Endothelial cell of umbilical vein (primary cell): ENCODE measurements around the gene RPL22. TPM values are rescaled to one million over a fixed set of nuclear protein-coding genes. Genes with fewer than 3 reads are reported as not detected.

Experiments
- BruUV-seq: library from RNA; stranded (reverse); fragments of 400-500 nt; replicated peaks from 2 replicates; lab custom pipeline; 2021; lab: Mats Ljungman, UMichigan
- CTCF ChIA-PET: fragments of 300-600, 350-600 bp; sonication (Branson Sonifier 250); formaldehyde crosslinking; loops from one replicate; lab custom pipeline; 2021; ENCODE audit warnings: antibody characterized with exemption, inconsistent platforms; lab: Charles Lee
- POLR2A ChIA-PET: fragments of 300-600, 350-600 bp; sonication (Branson Sonifier 250); formaldehyde crosslinking; loops from one replicate; lab custom pipeline; 2021; ENCODE audit warnings: antibody characterized with exemption, inconsistent platforms; lab: Charles Lee
- DNase-seq: peaks from one replicate; pipeline ENCODE4 v3.0.0-alpha.2; 2011; ENCODE audit warnings: low read depth, low spot score
- FAIRE-seq: peaks from 2 replicates; lab custom pipeline; 2011; peaks lifted over from hg19 to GRCh38; lab: Jason Lieb, UNC
- H2AFZ ChIP-seq: 2 replicates; pipeline ENCODE4 v1.6.0; 2012; ENCODE audit warnings: low read depth, low read length, control low read depth, inconsistent platforms
- H3K27ac ChIP-seq: 2 replicates; pipeline ENCODE4 v1.5.1; 2011; ENCODE audit warnings: low read depth, mild to moderate bottlenecking, control low read depth, low read length, moderate library complexity; ENCODE audit not compliant: insufficient read depth
- H3K27me3 ChIP-seq, 2 experiments: 2 replicates each; pipeline versions ENCODE4 v1.6.0 to v1.6.1; 2011; ENCODE audit warnings: low read length in 2 of 2, mixed read lengths in 1 of 2; ENCODE audit not compliant: control insufficient read depth in 2 of 2, insufficient read depth in 2 of 2
- H3K36me3 ChIP-seq, 2 experiments: 2 replicates in 1 of 2; 3 replicates in 1 of 2; pipeline ENCODE4 v1.5.1; 2011; ENCODE audit warnings: low read length in 2 of 2, mild to moderate bottlenecking in 1 of 2, moderate library complexity in 1 of 2; ENCODE audit not compliant: control insufficient read depth in 2 of 2, insufficient read depth in 2 of 2; ENCODE audit errors: extremely low read depth in 1 of 2
- H3K4me1 ChIP-seq: 3 replicates; pipeline ENCODE4 v1.5.1; 2011; ENCODE audit warnings: mild to moderate bottlenecking, low read length; ENCODE audit not compliant: control insufficient read depth, insufficient read depth; ENCODE audit errors: extremely low read depth
- H3K4me2 ChIP-seq: 2 replicates; pipeline ENCODE4 v1.6.1; 2011; ENCODE audit warnings: low read length, control low read depth, mixed read lengths; ENCODE audit not compliant: insufficient read depth
- H3K4me3 ChIP-seq, 3 experiments: fragments of 200-600 bp in 1 of 3; sonication (generic), shearing (Covaris generic) in 1 of 3; replicated peaks in 1 of 3; 2 replicates each; pipeline ENCODE4 v1.5.1; 2011 to 2016; ENCODE audit warnings: control low read depth in 3 of 3, low read length in 3 of 3, mild to moderate bottlenecking in 2 of 3, inconsistent platforms in 1 of 3, low read depth in 1 of 3, moderate library complexity in 1 of 3; ENCODE audit not compliant: insufficient read depth in 1 of 3
- H3K79me2 ChIP-seq: 2 replicates; pipeline ENCODE4 v1.6.0; 2012; ENCODE audit warnings: low read length, inconsistent platforms; ENCODE audit not compliant: control insufficient read depth, insufficient read depth
- H3K9ac ChIP-seq: replicated peaks from 2 replicates; pipeline ENCODE3; 2011; ENCODE audit warnings: low read length, control low read depth; ENCODE audit not compliant: insufficient read depth; ENCODE audit errors: extremely low read depth
- H3K9me1 ChIP-seq: replicated peaks from 3 replicates; pipeline ENCODE4 v1.6.0; 2011; ENCODE audit warnings: mild to moderate bottlenecking, low read length; ENCODE audit not compliant: control insufficient read depth, insufficient read depth; ENCODE audit errors: extremely low read depth
- H3K9me3 ChIP-seq: replicated peaks from 2 replicates; pipeline ENCODE4 v1.5.1; 2012; ENCODE audit warnings: low read length, inconsistent platforms; ENCODE audit not compliant: control insufficient read depth, insufficient read depth
- H4K20me1 ChIP-seq: replicated peaks from 2 replicates; pipeline ENCODE3; 2011; ENCODE audit warnings: mild to moderate bottlenecking, low read length; ENCODE audit not compliant: control insufficient read depth, insufficient read depth; ENCODE audit errors: extremely low read depth
- EZH2 ChIP-seq: IDR thresholded peaks from 2 replicates; pipeline ENCODE4 v1.6.1; 2012; ENCODE audit warnings: borderline replicate concordance, low read depth, mild to moderate bottlenecking, moderate library complexity, low read length, inconsistent platforms; ENCODE audit not compliant: severe bottlenecking
- FOS ChIP-seq: IDR thresholded peaks from 2 replicates; pipeline ENCODE4 v1.6.1; 2011; ENCODE audit warnings: mild to moderate bottlenecking, low read length, moderate library complexity, borderline replicate concordance; ENCODE audit not compliant: insufficient read depth
- GATA2 ChIP-seq: IDR thresholded peaks from 2 replicates; pipeline ENCODE4 v1.7.0; 2011; ENCODE audit warnings: low read depth, mild to moderate bottlenecking, moderate library complexity, mixed read lengths, low read length; ENCODE audit not compliant: insufficient read length, insufficient read depth
- JUN ChIP-seq: IDR thresholded peaks from 2 replicates; pipeline ENCODE4 v1.6.1; 2011; ENCODE audit warnings: borderline replicate concordance, low read depth; ENCODE audit not compliant: insufficient read length, insufficient read depth
- MYC ChIP-seq: IDR thresholded peaks from one replicate; pipeline ENCODE4 v1.6.1; 2011; ENCODE audit warnings: mild to moderate bottlenecking, low read depth, low read length
- POLR2A ChIP-seq: IDR thresholded peaks from 2 replicates; pipeline ENCODE4 v1.6.1; 2012; ENCODE audit warnings: low read depth, mild to moderate bottlenecking, control low read depth, low read length
- POLR2AphosphoS5 ChIP-seq: IDR thresholded peaks from 2 replicates; pipeline ENCODE4 v1.6.1; 2012; ENCODE audit warnings: low read depth, mild to moderate bottlenecking, control low read depth, low read length, moderate library complexity; ENCODE audit not compliant: insufficient read depth
- dilution Hi-C: fragments of 300-500 bp; cut with MboI; formaldehyde crosslinking; loops from one replicate; pipeline ENCODE4 v1.15.0; 2019; ENCODE audit warnings: low sequenced_read_pairs; ENCODE audit not compliant: extremely low pct_ligation_motif_present
- intact Hi-C: fragments of 100-400 bp; cut with micrococcal nuclease; formaldehyde crosslinking; loops from one replicate; pipeline ENCODE4 v1.10.0; 2022
- polyA plus RNA-seq, 4 experiments: library from polyadenylated mRNA; depleted of rRNA in 3 of 4; stranded (reverse) in 3 of 4; unstranded in 1 of 4; fragments of >200 nt; gene quantifications; 2 replicates each; pipeline versions ENCODE4 v1.2.1 to v1.2.3, GENCODE V29; 2011 to 2012; ENCODE audit warnings: missing spikeins in 1 of 4
- total RNA-seq: library from RNA; stranded (reverse); gene quantifications from 2 replicates; pipeline ENCODE4 v1.2.3, GENCODE V29; 2021
- TF ChIP-seq, protein P1 (sequence below): IDR thresholded peaks from 2 replicates; pipeline ENCODE4 v1.6.1; 2011; ENCODE audit not compliant: insufficient read depth, insufficient read length
- TF ChIP-seq, protein P2 (sequence below), 2 donors: IDR thresholded peaks; 1 replicate in 1 of 2; 2 replicates in 1 of 2; pipeline ENCODE4 v1.5.1; 2011; ENCODE audit warnings: low read length in 2 of 2, mild to moderate bottlenecking in 2 of 2, moderate library complexity in 2 of 2, control low read depth in 1 of 2, inconsistent platforms in 1 of 2, low read depth in 1 of 2; ENCODE audit not compliant: insufficient read depth in 1 of 2; ENCODE audit errors: extremely low read depth in 1 of 2

The RPL22 gene
- total and polyA plus RNA-seq, 2 donors (not counting 3 experiments of a cell fraction or from before 2014, with no cell fraction given) = 71.2 to 343 TPM

GRCh38 chr1:6157132-6157527 lies 42.3 kb downstream of the RPL22 start:
- Histone ChIP-seq H3K27ac (no peak overlapping the region), H3K27me3 (no peaks in the 10 kb centered on the region), H2AFZ (no peak overlapping the region), H3K9ac (no peak overlapping the region), H3K9me1 (no peaks in the 10 kb centered on the region), H3K4me3 (no peak overlapping the region), H3K9me3 (no peaks in the 10 kb centered on the region), H3K79me2 (no peaks in the 10 kb centered on the region), H3K4me2 (no peak overlapping the region), H3K36me3 (no peaks in the 10 kb centered on the region), H3K4me1 (no peaks in the 10 kb centered on the region), H4K20me1 (no peaks in the 10 kb centered on the region)
- dilution Hi-C loops (no loop called here), intact Hi-C loops (no loop called here)
- TF ChIP-seq EZH2 (no peak), JUN (no peak), POLR2AphosphoS5 (no peak), POLR2A (no peak), MYC (no peak), GATA2 (no peak), FOS (no peak)
- TF ChIP-seq, protein P1, sequence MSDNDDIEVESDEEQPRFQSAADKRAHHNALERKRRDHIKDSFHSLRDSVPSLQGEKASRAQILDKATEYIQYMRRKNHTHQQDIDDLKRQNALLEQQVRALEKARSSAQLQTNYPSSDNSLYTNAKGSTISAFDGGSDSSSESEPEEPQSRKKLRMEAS = no peak
- TF ChIP-seq, protein P2, sequence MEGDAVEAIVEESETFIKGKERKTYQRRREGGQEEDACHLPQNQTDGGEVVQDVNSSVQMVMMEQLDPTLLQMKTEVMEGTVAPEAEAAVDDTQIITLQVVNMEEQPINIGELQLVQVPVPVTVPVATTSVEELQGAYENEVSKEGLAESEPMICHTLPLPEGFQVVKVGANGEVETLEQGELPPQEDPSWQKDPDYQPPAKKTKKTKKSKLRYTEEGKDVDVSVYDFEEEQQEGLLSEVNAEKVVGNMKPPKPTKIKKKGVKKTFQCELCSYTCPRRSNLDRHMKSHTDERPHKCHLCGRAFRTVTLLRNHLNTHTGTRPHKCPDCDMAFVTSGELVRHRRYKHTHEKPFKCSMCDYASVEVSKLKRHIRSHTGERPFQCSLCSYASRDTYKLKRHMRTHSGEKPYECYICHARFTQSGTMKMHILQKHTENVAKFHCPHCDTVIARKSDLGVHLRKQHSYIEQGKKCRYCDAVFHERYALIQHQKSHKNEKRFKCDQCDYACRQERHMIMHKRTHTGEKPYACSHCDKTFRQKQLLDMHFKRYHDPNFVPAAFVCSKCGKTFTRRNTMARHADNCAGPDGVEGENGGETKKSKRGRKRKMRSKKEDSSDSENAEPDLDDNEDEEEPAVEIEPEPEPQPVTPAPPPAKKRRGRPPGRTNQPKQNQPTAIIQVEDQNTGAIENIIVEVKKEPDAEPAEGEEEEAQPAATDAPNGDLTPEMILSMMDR (IDR thresholded peaks at IDR 0.05; ENCODE audit: extremely low read depth in 1 of 2, insufficient read depth in 1 of 2, low read depth in 1 of 2, low read length in 2 of 2) = no peak
- BruUV-seq = no TSS peak
- DNase-seq (no peak), FAIRE-seq (no peak)
- CTCF ChIA-PET = no interaction called here
- POLR2A ChIA-PET = no interaction called here
